Measurements from ENCODE around the gene MEGF11. TPM values are rescaled to one million over a fixed set of nuclear protein-coding genes. Genes with fewer than 3 reads are reported as not detected.
A peak's percentile ranks its signal among the peaks of the same experiment; 100 is the strongest.

Gene MEGF11
- total and polyA plus RNA-seq, 4 donors, result 0.16 to 1.5 (median 0.50) TPM

DNA sequence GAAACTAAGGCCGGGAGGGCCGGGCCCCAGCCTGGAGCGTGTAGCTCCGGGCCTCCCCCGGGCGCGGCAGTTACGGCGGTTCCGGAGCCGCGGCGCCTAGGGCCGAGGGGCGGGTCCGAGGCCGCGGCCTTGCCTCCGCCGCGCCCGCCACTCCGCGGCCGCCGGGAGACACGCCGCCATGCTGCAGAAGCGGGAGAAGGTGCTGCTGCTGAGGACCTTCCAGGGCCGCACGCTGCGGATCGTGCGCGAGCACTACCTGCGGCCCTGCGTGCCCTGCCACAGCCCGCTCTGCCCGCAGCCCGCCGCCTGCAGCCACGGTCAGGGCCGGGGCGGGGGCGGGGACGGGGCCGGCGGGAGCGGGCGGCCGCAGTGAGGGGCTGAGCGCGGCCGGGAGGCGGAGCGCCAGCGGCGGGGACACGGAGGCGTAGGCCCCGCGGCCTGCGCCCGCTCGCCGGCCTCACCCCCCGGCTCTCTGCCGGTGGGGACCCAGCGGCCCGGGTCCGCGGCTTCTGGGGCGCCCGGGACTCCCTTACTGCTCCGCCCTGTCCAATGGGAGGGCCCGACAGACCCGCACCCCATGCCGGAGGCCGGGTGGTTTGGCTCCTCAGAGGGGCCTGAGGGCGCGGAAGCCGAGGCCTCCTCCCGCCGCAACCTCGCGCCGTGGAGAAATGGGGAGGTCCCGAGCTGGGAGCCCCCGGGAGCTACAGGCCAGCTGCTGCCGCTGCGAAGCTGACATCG is 40.0 kb upstream of the MEGF11 start, which contains the start of gene DIS3L:
TSS of gene DIS3L (plus strand) at position 150 of the 738 bp plus-strand sequence. CDS start at position 179, 29 bp downstream.
- DNase-seq (peak; percentile 64 to 73 (median 65)), ATAC-seq (ENCODE audit: insufficient read depth, low FRiP score) (peak; percentile 88)
- TF ChIP-seq, protein P1, sequence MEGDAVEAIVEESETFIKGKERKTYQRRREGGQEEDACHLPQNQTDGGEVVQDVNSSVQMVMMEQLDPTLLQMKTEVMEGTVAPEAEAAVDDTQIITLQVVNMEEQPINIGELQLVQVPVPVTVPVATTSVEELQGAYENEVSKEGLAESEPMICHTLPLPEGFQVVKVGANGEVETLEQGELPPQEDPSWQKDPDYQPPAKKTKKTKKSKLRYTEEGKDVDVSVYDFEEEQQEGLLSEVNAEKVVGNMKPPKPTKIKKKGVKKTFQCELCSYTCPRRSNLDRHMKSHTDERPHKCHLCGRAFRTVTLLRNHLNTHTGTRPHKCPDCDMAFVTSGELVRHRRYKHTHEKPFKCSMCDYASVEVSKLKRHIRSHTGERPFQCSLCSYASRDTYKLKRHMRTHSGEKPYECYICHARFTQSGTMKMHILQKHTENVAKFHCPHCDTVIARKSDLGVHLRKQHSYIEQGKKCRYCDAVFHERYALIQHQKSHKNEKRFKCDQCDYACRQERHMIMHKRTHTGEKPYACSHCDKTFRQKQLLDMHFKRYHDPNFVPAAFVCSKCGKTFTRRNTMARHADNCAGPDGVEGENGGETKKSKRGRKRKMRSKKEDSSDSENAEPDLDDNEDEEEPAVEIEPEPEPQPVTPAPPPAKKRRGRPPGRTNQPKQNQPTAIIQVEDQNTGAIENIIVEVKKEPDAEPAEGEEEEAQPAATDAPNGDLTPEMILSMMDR (IDR thresholded peaks at IDR 0.05; ENCODE audit: control extremely low read depth, extremely low read depth), result no peak

DNA sequence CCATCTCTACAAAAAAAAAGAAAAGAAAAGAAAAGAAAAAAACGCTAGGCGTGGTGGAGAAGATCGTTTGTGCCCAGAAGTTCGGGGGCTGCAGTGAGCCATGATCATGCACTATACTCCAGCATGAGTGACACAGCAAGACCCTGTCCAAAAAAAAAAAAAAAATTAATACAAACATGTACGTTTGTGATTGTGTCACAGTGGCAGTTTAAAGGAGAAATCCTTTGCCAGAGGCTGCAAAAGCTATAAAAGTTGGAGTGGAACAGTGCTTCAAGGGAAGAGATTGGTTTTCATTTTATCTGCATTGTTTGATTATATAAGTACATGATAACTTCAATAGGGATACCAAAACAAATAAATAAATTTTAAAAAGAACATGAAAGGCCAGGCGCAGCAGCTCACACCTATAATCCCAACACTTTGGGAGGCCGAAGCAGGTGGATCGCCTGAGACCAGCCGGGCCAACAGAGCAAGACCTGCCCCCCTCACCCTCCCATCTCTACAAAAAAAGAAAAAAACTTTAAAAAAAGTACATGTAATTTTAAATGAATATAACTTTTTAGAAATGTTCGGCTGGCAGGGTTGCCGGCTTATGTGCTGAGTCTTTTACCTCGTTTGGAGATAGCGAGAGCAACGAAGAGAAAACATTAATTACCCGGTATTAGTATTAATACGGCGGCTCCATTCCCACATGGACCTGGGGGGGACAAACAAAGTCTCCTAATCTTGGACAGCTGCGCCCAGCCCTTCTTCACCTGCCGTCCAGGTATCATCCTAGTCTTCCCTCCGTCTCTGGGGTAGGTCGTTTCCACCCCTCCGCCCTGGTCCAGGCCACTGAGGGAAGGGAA is 39.2 kb upstream of the MEGF11 start:
- no peak for ATAC-seq (ENCODE audit: insufficient read depth, low FRiP score)
- WGBS, 2 donors, result 14 to 16% methylated on average over 21 to 22 of the region's 22 CpGs
- TF ChIP-seq, protein P1 (IDR thresholded peaks at IDR 0.05; ENCODE audit: control extremely low read depth, extremely low read depth), result no peak
- H3K27ac ChIP-seq (ENCODE audit: low read depth in 1 of 2, low read length in 1 of 2), result peak overlapping the region; percentile 88 to 99
- peak overlapping the region; percentile 58 to 82 for H3K9ac ChIP-seq (ENCODE audit: insufficient read depth in 1 of 2, low read length in 2 of 2)
- H3K4me1 ChIP-seq (ENCODE audit: control insufficient read depth in 5 of 5, insufficient read depth in 5 of 5, low read length in 5 of 5), result peaks cover 2 to 69% (median 23%) of the 10 kb centered on the region in 5 donors
- H3K4me3 ChIP-seq, result peak overlapping the region; percentile 89
- H3K9me3 ChIP-seq (ENCODE audit: control insufficient read depth in 4 of 4, insufficient read depth in 3 of 4, low read length in 3 of 4), result no peaks in the 10 kb centered on the region
- no peaks in the 10 kb centered on the region for H3K27me3 ChIP-seq (ENCODE audit: control insufficient read depth in 3 of 3, insufficient read depth in 3 of 3, low read length in 2 of 3)
- DNase-seq, result peak in 2 of 3 donors; percentile 40 to 42
- peaks cover 0 to 2% (median 0%) of the 10 kb centered on the region in 4 donors for H3K36me3 ChIP-seq (ENCODE audit: control insufficient read depth in 4 of 4, insufficient read depth in 4 of 4, low read length in 4 of 4)

More for the DNA sequence above, 40.0 kb upstream of the MEGF11 start, which contains the start of gene DIS3L:
- H3K27ac ChIP-seq (ENCODE audit: low read depth in 1 of 2, low read length in 1 of 2), result peak within 1 kb of the TSS; percentile 88 to 99
- H3K4me1 ChIP-seq (ENCODE audit: control insufficient read depth in 5 of 5, insufficient read depth in 5 of 5, low read length in 5 of 5), result peaks cover 2 to 69% (median 22%) of the 10 kb centered on the region in 5 donors
- no peaks in the 10 kb centered on the region for H3K9me3 ChIP-seq (ENCODE audit: control insufficient read depth in 4 of 4, insufficient read depth in 3 of 4, low read length in 3 of 4)
- H3K27me3 ChIP-seq (ENCODE audit: control insufficient read depth in 3 of 3, insufficient read depth in 3 of 3, low read length in 2 of 3), result no peaks in the 10 kb centered on the region
- H3K36me3 ChIP-seq (ENCODE audit: control insufficient read depth in 4 of 4, insufficient read depth in 4 of 4, low read length in 4 of 4), result peaks cover 0 to 2% (median 0%) of the 10 kb centered on the region in 4 donors
- H3K9ac ChIP-seq (ENCODE audit: insufficient read depth in 1 of 2, low read length in 2 of 2), result peak within 1 kb of the TSS; percentile 75 to 82
- 0 to 1% methylated on average over 51 to 92 of the region's 92 CpGs for WGBS, 2 donors
- H3K4me3 ChIP-seq, result peak within 1 kb of the TSS; percentile 89

DNA sequence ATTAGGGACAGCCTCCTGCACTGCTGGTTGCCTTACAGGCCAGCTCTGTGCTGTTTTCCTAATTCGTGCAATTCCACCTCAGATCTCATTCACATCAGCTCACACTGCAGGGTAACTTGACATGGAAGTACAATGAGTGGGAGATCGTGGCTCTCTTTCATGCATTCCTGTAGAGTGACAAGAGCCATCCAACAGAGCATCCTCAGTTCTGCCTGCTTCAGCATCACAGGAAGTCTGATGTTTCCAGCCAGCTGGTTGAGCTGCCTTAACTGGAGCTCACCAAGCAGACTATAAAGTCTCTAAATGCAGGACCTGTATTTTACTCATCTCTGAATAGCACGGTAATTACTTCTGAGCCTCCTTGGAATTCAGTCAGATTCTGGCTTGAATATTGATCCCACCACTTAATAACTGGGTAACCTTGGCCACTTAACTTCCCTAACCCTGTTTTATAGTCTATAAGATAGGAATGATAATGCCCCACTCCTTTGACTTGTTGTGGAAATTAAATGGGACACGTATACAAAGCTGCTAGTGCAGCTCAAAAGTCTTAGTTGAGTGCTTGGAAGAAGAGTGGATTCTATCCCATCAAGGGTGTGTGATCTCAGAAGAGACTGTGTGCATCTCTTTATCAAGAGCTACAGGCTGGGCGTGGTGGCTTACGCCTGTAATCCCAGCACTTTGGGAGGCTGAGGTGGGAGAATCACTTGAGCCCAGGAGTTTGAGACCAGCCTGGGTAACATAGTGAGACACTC is 38.4 kb upstream of the MEGF11 start:
- Histone ChIP-seq H3K27ac (ENCODE audit: low read depth in 1 of 2, low read length in 1 of 2) (no peak overlapping the region), H3K4me1 (ENCODE audit: control insufficient read depth in 5 of 5, insufficient read depth in 5 of 5, low read length in 5 of 5) (peaks cover 2 to 67% (median 24%) of the 10 kb centered on the region in 5 donors), H3K36me3 (ENCODE audit: control insufficient read depth in 4 of 4, insufficient read depth in 4 of 4, low read length in 4 of 4) (peaks cover 0 to 2% (median 0%) of the 10 kb centered on the region in 4 donors), H3K9me3 (ENCODE audit: control insufficient read depth in 4 of 4, insufficient read depth in 3 of 4, low read length in 3 of 4) (no peaks in the 10 kb centered on the region), H3K9ac (ENCODE audit: insufficient read depth in 1 of 2, low read length in 2 of 2) (peak overlapping the region in 1 of 2 donors; percentile 27), H3K4me3 (no peak overlapping the region), H3K27me3 (ENCODE audit: control insufficient read depth in 3 of 3, insufficient read depth in 3 of 3, low read length in 2 of 3) (no peaks in the 10 kb centered on the region)
- 85 to 86% methylated on average over 6 of the region's 6 CpGs for WGBS, 2 donors
- TF ChIP-seq, protein P1 (IDR thresholded peaks at IDR 0.05; ENCODE audit: control extremely low read depth, extremely low read depth), result no peak
- ATAC-seq (ENCODE audit: insufficient read depth, low FRiP score) (no peak), DNase-seq (no peak)
